SKM-1 (cell line): ENCODE measurements around the gene CCDC86.
"Not testable (repeated sequence)": the region's sequence is repeated elsewhere in the genome, so short reads cannot be mapped to it uniquely, and the experiment has no call there.

Experiments used
- DNase-seq: peaks from one replicate; lab custom pipeline; 2025; ENCODE audit not compliant: unreplicated experiment; lab: John Stamatoyannopoulos, UW

The CCDC86 gene

DNA sequence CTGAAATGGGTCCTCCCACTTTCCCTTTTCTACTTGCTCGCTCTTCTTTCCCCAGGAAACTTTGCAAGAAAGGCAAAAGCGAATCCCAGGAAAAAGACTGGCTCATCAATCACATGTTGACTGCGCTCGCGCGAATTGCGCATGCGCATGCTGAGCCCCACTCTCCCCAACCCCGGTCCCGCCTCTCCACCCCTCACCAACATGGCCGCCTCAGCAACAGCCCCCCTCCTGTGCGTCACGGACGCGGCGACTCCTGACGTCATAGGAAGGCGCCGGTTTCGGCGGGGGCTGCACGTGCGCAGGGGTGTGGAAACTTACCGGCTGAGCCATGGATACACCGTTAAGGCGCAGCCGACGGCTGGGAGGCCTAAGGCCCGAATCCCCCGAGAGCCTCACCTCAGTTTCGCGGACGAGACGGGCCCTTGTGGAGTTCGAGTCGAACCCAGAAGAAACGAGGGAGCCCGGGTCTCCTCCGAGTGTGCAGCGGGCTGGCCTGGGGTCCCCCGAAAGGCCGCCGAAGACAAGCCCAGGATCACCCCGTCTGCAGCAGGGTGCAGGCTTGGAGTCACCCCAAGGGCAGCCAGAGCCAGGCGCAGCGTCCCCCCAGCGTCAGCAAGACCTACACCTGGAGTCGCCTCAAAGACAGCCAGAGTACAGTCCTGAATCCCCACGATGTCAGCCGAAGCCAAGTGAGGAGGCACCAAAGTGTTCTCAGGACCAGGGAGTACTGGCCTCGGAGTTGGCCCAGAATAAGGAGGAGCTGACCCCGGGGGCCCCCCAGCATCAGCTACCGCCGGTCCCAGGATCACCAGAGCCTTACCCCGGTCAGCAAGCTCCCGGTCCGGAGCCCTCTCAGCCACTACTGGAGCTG is at the start of gene CCDC86:
Gene CCDC86 (plus strand): TSS at position 317 of the 871 bp plus-strand sequence. CDS start 12 bp downstream, at position 329.
- peak; percentile 79 for DNase-seq

- no peak for DNase-seq
Observed at GRCh38 chr11:60792521-60792920, 49.4 kb upstream of the CCDC86 start.

- no peak for DNase-seq
Observed at GRCh38 chr11:60795291-60795690, 46.6 kb upstream of the CCDC86 start.

DNA sequence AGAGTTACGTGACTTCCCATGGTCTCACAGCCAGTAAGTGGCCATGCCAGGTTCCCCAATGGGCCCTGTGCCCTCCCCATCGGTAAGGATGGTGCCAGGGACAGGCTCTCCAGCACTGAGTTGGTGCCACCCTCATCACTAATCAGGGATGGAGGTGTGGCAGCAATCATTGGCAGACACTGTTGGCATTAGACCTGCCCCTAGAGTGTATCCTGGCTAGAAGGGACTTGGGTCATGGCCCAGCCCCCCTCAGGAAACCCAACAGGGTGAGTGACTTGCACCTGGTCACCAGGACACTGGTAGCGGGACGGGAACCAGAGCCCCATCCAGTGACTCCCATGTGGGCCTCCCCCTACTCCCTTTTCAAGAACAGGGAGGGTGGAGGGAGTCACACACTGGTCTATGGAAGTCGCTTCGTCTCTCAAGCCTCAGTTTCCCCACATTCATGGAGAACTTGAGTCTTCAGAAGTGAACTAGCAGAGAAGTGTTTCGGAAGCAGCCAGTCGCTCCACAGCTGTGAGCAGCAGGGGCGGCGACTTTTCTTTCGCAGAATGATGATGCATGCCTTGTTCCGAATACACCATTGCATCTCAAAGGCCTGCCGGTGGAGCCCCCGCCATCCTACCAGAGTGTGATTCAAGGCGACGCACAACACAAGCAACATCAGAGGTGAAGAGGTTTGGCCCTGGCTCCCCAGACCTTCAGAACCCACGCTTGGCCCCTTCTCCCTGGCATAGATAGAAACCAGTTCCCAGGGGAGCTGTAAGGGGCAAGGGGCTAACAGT is 43.9 kb upstream of the CCDC86 start:
- DNase-seq, result no peak

DNA sequence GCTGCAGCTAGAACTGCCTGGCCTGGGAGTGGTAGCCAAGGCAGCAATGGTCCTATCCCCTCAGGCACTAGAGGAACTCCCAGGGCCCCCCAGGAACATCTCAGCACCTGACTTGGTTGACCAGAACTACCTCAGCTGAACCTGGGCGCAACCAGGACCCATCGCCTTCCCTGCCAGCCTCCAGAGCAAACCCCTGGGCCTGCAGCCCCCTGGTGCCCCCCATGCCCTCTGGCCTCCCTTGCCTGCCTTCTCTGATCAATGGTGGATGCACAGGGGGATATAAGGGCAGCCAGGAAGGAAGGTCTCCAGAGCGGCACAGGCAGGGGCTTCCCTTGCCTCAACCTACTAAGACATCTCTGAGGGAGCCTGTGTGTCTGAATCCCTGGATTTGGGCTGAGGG is 43.3 kb upstream of the CCDC86 start:
- DNase-seq, result no peak

DNA sequence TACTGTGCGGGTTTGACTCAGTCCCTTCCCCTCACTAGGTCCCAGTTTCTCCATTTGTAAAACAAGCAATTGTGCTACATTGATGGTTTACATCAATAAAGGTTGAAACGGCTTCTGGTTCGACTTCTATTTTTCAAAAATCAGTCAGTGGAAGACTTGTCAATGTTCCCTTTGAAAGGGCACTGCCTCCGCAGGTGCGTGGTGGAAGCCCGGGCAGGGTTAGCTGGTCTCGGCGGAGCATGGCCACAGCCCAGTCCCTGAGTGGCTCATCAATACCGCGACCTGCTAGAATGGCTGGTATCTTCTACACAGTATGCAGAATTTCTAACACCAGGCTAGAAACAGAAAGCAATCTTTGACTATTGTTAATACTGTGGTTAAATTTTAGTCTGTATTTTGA is 40.7 kb upstream of the CCDC86 start:
- no peak for DNase-seq

DNA sequence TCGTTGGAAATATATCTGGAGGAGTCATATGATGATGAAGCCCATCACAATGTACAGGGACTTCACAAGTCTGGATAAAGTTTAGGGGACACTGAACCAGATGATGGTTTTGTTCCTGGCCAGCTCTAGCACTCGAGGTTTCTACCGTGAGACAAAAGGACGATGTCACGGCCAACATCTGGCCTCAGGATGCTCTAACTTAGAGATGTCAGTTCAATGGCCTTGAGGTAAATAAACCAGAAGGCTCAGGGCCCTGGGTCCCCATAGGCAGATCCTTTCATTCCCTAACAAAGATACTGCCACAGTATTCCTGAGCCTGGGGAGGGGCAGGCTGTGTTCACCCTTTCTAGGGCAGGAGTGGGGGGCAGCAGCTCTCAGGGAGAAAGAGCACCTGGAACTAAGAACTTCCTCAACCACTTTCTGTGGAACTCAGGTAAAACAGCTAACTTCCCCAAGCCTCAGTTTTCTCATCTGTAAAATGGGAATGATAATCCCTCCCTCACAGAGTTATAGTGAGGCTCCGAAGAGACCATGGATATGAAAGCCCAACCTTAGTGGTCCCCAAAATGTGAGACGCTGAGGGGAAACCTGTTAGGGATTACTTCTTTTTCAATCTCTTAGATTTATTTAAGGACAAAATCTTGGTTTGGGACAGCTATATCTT is 38.5 kb upstream of the CCDC86 start:
- no peak for DNase-seq

GRCh38 chr11:60809249-60809648 is 32.7 kb upstream of the CCDC86 start:
- peak; percentile 11 for DNase-seq

GRCh38 chr11:60809691-60810090 is 32.2 kb upstream of the CCDC86 start:
- DNase-seq, result no peak

- no peak for DNase-seq
Observed at GRCh38 chr11:60810151-60810550, 31.8 kb upstream of the CCDC86 start.

DNA sequence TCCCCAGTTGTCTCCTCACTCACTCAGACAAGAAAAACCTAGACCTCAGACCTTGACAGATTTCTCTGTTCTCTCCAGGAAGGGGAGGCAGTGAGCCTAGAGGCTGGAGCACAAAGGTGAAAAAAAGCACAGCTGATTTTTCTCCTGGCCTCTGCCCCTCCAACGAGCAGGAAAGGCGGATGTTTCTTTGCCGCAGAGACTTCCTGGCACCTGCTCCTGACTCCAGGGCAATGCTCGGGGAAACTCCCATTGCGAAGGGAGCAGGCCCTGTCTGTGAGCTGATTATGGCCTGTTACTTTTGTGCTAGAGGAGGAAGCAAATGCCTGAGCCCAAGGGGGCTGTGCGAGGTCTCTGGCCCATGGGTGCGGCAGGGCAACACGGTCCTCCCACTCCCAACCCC is 31.3 kb upstream of the CCDC86 start:
- no peak for DNase-seq

GRCh38 chr11:60813324-60813723 is 28.6 kb upstream of the CCDC86 start:
- DNase-seq, result peak; percentile 12

DNA sequence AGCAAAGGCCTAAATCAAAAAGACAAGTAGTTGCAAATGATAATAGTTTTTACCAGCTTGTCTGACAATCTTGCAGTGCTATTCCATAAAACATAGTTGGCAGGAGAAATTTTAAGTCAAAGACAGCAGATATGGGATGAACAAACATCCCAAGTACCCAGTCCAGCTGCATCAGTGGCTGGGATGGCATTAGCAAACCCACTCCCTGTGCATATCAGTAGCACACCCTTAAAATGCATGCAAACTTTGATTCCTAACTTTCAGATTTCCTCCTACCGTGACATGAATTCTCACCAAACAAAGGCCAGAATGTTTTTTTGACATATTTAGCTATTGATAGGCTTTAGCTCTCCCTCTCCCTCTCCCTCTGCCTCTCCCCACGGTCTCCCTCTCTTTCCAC is 27.8 kb upstream of the CCDC86 start:
- no peak for DNase-seq

DNA sequence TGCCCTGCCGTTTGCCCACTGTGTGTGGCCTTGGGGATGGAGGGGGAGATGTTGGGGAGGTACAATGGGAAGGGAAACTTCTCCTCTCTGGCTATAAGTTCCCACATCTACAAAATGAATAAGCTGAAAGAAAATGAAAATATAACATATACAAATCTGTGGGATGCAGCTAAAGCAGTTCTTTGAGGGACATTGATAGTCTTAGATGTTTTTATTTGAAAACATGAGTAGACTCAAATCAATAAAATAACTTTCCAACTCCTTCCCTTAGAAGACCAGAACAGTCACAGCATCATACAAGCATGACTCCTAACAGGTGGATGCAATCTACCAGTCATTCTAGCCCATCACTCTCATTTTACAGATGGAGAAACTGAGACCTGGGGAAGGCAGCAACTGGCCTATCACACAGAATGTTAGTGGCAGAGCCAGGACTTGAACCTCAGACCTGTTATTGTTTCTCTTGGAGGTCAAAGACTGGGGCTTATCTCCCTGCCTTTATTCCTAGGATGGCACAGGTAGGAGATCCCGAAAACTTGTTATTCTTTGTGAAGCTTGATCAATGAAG is 25.2 kb upstream of the CCDC86 start:
- no peak for DNase-seq

GRCh38 chr11:60818057-60818456 is 23.9 kb upstream of the CCDC86 start:
- DNase-seq, result no peak

- no peak for DNase-seq
Observed at GRCh38 chr11:60821827-60822599, 19.9 kb upstream of the CCDC86 start.

DNA sequence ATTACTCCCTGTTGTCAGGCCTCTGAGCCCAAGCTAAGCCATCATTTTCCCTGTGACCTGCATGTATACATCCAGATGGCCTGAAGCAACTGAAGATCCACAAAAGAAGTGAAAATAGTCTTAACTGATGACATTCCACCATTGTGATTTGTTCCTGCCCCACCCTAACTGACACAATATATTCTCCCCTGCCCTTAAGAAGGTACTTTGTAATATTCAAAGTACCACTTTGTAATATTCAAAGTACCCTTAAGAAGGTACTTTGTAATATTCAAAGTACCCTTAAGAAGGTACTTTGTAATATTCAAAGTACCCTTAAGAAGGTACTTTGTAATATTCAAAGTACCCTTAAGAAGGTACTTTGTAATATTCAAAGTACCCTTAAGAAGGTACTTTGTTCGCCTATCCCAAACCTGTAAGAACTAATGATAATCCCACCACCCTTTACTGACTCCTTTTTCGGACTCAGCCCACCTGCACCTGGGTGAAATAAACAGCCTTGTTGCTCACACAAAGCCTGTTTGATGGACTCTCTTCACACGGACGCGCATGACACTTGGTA is 18.1 kb upstream of the CCDC86 start:
- not testable (repeated sequence) for DNase-seq

- no peak for DNase-seq
Observed at GRCh38 chr11:60825118-60825517, 16.8 kb upstream of the CCDC86 start.

GRCh38 chr11:60825790-60826189 is 16.1 kb upstream of the CCDC86 start:
- DNase-seq, result no peak

GRCh38 chr11:60830478-60831142 is 11.3 kb upstream of the CCDC86 start:
- DNase-seq, result no peak
